Rectal smooth muscle tissue (tissue), 1 donor: Measurements from ENCODE around the gene RAMP3.

Experiments
- H3K27ac ChIP-seq: one replicate; pipeline ENCODE4 v1.7.0; 2013; ENCODE audit warnings: low read depth, low read length, inconsistent platforms
- H3K27me3 ChIP-seq: one replicate; pipeline ENCODE4 v1.7.0; 2013; ENCODE audit warnings: low read length; ENCODE audit not compliant: control insufficient read depth, insufficient read depth
- H3K36me3 ChIP-seq: one replicate; pipeline ENCODE4 v1.7.0; 2013; ENCODE audit warnings: low read length; ENCODE audit not compliant: control insufficient read depth, insufficient read depth
- H3K4me1 ChIP-seq: one replicate; pipeline ENCODE4 v1.7.0; 2013; ENCODE audit warnings: low read length; ENCODE audit not compliant: control insufficient read depth, insufficient read depth
- H3K4me3 ChIP-seq: one replicate; pipeline ENCODE4 v1.7.0; 2013; ENCODE audit warnings: low read length
- H3K9ac ChIP-seq: one replicate; pipeline ENCODE4 v1.7.0; 2013; ENCODE audit warnings: low read length

The RAMP3 gene

DNA sequence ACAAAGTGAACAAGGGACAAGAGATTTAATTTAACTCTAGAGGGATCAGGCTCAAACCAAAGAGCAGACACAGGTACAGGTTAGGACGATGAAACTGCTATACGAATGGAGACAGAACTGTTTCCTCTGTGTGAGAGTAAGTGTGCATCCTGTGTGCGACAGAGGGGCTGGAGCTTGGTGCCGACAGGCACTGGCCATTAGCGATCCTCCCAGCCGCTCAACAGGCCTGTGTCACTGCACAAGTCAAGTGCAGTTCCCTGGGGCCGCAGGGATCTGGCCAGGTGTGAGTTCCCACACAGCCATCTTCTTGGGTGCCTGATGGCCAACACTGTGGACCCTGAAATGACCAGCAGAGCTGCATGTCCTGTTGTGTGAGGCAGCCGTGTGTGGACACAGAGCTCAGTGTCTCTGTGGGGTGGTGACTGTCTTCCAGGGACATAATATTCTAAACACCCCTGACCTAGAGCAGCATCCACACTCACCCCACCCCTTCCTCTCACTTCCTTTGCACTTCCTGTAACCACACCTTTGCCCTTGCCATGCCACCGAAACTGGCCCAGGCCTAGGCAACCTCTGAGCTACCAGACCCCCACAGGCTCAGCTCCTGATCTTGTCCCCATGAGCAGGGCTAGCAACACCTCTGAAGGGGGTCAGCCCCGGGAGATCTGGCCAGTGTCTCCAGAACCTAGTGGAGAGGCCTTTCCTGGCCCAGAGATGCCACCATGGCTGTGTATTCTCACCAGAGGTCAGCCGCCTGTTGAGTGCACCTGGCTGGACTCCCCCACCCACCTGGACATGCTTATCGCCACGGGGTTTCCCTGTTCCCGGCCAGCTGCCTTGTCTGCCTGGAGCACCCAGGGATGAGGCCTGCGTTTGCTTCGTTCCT is 34.4 kb upstream of the RAMP3 start:
- no peak overlapping the region for H3K27ac ChIP-seq
- no peaks in the 10 kb centered on the region for H3K4me1 ChIP-seq
- H3K9ac ChIP-seq, result no peak overlapping the region

DNA sequence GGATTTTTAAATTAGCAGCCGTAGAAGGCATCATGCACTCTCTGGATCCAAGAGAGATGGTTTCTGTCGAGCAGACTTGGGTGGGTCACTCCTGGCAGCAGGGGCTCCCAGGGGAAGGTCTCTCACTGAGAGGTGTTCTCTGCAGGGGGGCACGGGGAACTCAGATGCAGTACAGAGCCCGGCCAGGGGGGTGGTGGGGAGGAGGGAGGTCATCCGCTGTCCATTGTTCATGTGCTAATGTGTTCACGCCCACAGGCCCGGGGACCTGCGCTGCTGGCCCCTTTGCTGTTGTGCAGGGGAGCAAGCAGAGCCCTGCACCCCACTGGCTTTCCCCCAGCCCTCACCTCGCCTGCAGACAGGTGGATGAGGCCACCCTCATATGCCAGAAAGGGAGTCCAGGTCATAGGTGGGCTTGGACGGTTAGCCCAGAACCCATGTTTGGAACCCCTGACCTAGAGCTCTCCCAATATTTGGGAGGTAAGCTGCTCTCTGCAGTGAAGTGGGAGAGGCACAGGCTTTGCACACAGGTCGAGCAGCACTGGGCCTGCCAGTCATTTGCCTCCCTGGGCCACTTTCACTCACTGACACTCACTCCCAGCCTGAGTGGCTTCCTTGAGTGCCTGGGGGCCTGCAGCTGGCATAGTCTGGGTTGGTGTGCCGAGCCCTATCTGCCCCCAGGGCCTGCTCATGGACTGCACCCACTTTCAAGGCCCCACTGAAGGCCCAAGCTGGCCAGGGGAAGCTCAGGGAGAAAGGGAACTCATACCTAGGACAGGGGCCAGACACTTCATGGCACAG is 33.5 kb upstream of the RAMP3 start:
- Histone ChIP-seq H3K4me1 (no peaks in the 10 kb centered on the region), H3K27me3 (no peaks in the 10 kb centered on the region), H3K9ac (no peak overlapping the region), H3K36me3 (no peaks in the 10 kb centered on the region), H3K27ac (no peak overlapping the region), H3K4me3 (no peak overlapping the region)

More for the DNA sequence above, 34.4 kb upstream of the RAMP3 start:
- Histone ChIP-seq H3K27me3 (no peaks in the 10 kb centered on the region), H3K4me3 (no peak overlapping the region), H3K36me3 (no peaks in the 10 kb centered on the region)

DNA sequence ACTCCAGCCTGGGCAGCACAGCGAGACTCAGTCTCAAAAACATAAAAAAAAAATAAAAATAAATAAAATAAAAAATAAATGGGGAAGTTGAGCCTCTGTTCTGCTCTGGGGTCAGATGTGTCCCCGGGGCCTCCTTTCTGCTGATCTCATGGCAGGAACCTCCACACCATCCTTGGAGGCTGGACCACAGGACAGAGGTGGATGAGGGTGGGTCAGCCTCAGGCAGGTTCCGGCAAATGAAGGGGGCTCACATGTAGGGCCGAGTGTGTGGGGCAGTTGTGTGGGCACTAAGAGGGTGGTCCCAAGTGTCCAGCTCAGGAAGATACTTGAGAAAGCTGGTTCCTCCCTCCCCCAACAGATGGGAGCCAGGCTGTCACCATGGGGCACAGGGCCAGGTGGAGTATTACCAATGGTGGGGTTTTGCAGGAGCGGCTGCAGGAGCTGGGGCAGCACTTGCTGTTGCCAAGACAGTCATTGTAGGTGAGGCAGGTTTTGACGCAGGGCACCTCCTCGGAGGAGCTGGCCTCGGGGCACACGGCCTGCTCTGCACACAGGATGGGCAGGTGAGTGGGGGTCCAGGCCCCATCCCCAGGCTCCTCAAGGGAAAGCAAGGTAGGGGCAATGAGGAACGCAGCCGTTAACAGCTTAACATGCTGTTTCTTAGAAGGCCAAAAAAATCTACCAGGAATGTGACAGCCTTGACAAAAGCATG is 32.2 kb upstream of the RAMP3 start:
- H3K36me3 ChIP-seq, result no peaks in the 10 kb centered on the region
- H3K9ac ChIP-seq, result no peak overlapping the region
- no peak overlapping the region for H3K4me3 ChIP-seq
- no peaks in the 10 kb centered on the region for H3K4me1 ChIP-seq
- H3K27me3 ChIP-seq, result no peaks in the 10 kb centered on the region
- no peak overlapping the region for H3K27ac ChIP-seq

DNA sequence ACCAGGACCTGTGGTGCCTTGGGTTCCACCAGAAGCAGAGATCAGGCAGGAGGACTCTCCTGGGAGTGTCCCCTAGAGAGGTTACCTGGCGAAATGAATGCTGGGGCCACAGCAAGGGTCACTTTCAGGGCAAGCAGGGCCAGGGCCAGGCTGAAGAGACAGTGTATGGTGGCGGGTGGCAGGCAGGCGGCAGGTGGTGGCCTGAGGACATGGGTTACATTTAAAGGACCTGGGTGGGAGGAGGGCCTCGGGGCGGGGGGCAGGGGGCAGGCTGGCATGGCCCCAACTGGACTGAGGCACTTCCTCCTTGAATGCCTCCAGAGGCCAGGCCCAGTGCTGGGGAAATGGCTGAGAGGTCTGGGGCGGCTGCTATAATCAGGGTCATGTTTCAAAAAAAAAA is 31.4 kb upstream of the RAMP3 start:
- H3K27ac ChIP-seq, result no peak overlapping the region
- no peaks in the 10 kb centered on the region for H3K36me3 ChIP-seq
- H3K4me1 ChIP-seq, result no peaks in the 10 kb centered on the region
- H3K4me3 ChIP-seq, result no peak overlapping the region
- H3K9ac ChIP-seq, result no peak overlapping the region
- H3K27me3 ChIP-seq, result no peaks in the 10 kb centered on the region

DNA sequence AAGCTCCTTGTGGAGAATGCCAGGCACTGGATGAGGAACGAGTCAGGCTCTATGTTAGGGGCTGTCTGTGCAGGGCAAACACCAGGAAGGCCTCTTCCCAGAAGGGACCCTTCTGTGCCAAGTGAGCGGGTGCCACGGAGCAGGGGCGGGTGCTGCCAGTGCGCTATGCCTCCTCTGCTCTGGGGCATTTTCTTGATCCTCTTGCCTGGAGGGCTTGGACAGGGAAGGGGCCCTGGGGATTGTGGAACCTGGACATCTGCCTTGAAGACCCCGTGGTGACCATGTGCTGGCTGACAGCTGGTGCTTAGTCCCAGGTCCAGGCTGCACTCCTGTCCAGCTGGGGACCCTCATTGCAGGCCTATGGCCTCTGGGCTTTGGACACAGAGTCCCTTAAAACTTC is 30.7 kb upstream of the RAMP3 start:
- no peaks in the 10 kb centered on the region for H3K27me3 ChIP-seq
- no peak overlapping the region for H3K4me3 ChIP-seq
- no peak overlapping the region for H3K9ac ChIP-seq
- H3K36me3 ChIP-seq, result no peaks in the 10 kb centered on the region
- H3K27ac ChIP-seq, result no peak overlapping the region
- H3K4me1 ChIP-seq, result no peaks in the 10 kb centered on the region

DNA sequence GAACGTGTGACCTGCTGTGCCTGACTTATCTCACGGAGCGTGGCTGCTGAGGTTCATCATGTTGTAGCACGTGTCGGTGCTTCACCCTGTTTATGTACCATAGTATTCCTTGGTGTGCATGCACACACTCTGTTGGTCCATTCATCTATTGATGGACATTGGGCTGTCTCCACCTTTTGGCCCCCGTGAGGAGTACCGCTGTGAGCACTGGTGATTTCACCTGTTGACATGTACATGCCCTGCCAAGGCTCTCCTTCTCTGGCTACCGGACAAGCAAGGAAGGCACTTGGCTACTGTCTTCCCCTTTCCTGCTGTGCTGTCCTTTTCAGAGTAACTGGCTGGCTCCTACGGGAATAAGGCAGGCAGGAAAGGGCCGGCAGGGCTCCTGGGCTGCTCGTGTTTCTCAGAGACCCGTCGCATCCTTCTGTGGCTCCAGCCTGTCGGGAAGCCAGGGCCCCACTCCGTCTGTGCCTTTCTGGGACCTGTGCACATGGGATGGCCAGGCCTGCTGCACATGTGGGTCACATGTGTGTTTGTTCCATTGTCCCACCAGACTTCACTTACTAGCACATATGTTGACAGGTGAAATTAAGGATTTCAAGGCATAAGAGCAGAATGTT is 28.3 kb upstream of the RAMP3 start:
- Histone ChIP-seq H3K9ac (no peak overlapping the region), H3K27ac (no peak overlapping the region), H3K4me3 (no peak overlapping the region), H3K4me1 (no peaks in the 10 kb centered on the region), H3K36me3 (no peaks in the 10 kb centered on the region), H3K27me3 (no peaks in the 10 kb centered on the region)

DNA sequence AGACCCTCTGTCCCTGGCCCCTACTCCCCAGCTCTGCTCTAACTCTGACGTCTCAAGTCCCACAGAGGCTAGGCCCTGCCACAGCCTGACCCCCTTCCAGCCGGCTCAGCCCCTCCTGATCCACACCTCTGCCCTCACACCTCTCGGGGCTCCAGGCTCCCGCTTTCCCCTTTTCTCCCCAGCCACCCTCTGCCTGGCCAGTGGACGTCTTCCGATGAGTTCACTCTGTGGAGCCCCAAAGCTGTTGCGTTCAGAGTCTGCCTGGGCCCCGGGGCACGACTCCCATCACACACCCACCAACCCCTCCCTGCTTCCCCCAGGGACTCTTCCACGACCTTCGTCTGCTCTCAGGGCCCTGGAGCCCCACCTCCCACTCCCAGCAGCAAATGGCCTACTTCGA is 27.7 kb upstream of the RAMP3 start:
- H3K36me3 ChIP-seq, result no peaks in the 10 kb centered on the region
- H3K4me3 ChIP-seq, result no peak overlapping the region
- no peak overlapping the region for H3K9ac ChIP-seq
- H3K4me1 ChIP-seq, result no peaks in the 10 kb centered on the region
- no peak overlapping the region for H3K27ac ChIP-seq
- H3K27me3 ChIP-seq, result no peaks in the 10 kb centered on the region

DNA sequence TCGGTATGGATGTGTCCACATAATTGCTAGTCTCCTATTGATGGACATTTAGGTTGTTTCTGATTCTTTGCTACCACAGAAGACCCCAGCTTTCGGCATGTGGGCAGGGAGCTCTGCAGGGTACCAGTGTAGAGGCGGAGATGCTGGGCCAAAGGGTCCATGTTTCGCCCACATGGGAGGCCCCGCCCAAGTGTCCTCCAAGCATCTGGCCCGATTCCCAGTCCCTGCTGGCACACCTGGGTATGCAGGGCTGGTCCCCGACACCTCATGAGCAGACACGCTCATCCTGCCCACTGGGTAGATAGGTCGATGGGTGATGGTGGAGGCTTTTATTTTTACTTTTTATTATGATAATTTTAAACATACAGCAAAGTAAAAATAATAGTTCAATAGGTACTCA is 26.7 kb upstream of the RAMP3 start:
- H3K27ac ChIP-seq, result no peak overlapping the region
- H3K9ac ChIP-seq, result no peak overlapping the region
- no peaks in the 10 kb centered on the region for H3K36me3 ChIP-seq
- no peaks in the 10 kb centered on the region for H3K27me3 ChIP-seq
- H3K4me3 ChIP-seq, result no peak overlapping the region
- no peaks in the 10 kb centered on the region for H3K4me1 ChIP-seq

DNA sequence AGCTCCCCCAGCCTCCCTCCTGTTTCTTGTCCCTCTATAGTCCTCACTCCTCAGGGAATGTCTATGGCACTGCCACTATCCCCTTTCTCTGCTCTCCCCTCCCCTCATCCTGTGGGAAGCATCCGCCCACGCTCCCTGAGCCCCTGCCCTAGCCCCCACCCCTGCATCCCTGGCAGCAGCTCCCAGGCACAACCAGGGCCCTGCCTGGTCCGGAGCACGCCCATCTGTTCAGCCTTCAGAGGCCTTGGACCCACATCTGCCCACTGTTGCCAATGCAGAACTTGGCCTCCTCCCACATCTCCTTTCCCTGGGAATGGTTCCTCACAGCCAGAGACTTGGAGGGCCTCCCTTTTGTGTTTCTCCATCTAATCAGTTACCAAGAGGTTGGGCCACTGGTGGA is 25.7 kb upstream of the RAMP3 start:
- Histone ChIP-seq H3K27ac (no peak overlapping the region), H3K36me3 (no peaks in the 10 kb centered on the region), H3K9ac (no peak overlapping the region), H3K4me1 (no peaks in the 10 kb centered on the region), H3K4me3 (no peak overlapping the region), H3K27me3 (no peaks in the 10 kb centered on the region)

DNA sequence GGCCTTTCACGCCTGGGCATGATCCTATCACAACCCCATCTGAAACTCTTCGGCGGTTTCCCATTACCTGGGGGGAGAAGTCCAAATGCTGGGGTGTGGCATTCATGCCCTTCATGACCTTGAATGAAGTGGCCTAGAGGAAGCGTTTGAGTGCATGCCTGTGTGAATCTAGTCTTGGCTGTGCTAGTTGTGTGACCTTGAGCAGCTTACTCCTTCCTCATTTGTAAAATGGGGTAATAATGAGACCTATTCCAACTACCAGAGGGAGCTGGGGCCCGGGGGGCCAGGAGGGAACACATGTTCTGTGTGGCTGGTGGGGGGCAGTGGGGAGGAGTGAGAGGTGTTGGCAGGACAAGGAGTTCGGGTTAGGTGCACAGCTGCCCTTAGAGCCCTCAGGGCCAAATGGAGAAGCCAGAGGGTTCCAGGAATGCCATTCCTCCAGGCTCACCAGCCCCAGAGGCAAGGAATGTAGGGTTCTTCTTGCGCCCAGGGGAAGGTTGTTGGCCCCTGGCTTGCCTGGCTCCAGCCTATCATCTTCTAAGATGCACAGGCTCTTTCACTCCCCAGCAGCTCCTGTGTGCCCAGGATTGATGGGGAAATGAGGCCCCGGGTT is 24.8 kb upstream of the RAMP3 start:
- H3K4me1 ChIP-seq, result no peaks in the 10 kb centered on the region
- no peaks in the 10 kb centered on the region for H3K27me3 ChIP-seq
- no peaks in the 10 kb centered on the region for H3K36me3 ChIP-seq
- no peak overlapping the region for H3K27ac ChIP-seq
- no peak overlapping the region for H3K4me3 ChIP-seq
- no peak overlapping the region for H3K9ac ChIP-seq

DNA sequence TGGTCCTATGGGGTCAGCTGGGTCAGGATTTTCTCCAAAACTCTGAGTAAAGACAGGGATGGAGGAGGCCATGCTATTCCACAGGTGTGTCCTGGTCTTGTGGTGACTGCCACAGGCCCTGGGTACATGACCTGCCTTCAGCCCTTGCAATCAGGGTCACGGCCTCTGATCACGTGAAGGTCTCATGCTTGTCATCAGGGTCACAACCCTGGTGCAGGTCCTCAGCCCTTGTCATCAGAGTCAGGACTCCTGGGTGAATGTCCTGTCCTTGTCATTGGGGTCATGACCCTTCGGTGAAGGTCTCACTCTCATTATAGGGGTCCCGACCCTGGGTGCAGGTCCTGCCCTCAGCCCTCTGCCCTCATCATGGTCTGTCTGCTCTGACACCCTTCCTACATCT is 24.2 kb upstream of the RAMP3 start:
- H3K36me3 ChIP-seq, result no peaks in the 10 kb centered on the region

DNA sequence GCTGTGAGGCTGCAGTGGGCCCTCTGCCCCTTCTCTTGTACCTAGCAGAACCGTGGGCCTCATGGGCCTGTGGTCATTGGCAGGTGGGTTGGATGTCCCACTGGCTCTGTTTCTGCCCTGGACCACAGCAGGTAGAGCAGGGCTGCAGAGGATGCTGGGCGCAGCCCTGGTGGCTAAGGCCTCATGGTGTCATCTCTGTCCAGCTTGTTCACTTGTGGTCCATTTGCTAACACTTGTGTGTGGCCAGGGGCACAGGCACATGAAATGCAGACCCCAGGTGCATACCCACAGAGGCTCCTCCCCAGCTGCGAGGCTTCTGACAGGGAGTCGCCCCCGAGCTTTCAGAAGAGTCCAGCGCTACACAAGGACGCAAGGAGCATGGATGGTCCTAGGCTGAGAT is 23.7 kb upstream of the RAMP3 start:
- H3K4me1 ChIP-seq, result no peaks in the 10 kb centered on the region
- no peak overlapping the region for H3K27ac ChIP-seq
- H3K27me3 ChIP-seq, result no peaks in the 10 kb centered on the region
- no peaks in the 10 kb centered on the region for H3K36me3 ChIP-seq
- no peak overlapping the region for H3K9ac ChIP-seq
- no peak overlapping the region for H3K4me3 ChIP-seq

More for the DNA sequence above, 24.2 kb upstream of the RAMP3 start:
- no peaks in the 10 kb centered on the region for H3K27me3 ChIP-seq
- no peak overlapping the region for H3K9ac ChIP-seq
- H3K27ac ChIP-seq, result no peak overlapping the region
- no peak overlapping the region for H3K4me3 ChIP-seq
- H3K4me1 ChIP-seq, result no peaks in the 10 kb centered on the region
